ENCODE data around the gene BTBD7. TPM values are rescaled to one million over a fixed set of nuclear protein-coding genes. Genes with fewer than 3 reads are reported as not detected.

Gene BTBD7
- total RNA-seq, 4 donors from 2014 or later = 10.0 to 16.9 (median 12.1) TPM

GRCh38 chr14:93271111-93271510 is 61.7 kb downstream of the BTBD7 start:
- H3K4me1 ChIP-seq = peaks cover 12 to 15% of the 10 kb centered on the region in 2 donors
- intact Hi-C loops (cut with DNase I; ENCODE audit: low total_unique reads) (no loop called here), in situ Hi-C loops (cut with MboI; ENCODE audit: low sequenced_read_pairs in 4 of 4) (no loop called here)
- H3K36me3 ChIP-seq = no peaks in the 10 kb centered on the region
- ATAC-seq = no peak
- H3K4me3 ChIP-seq = no peak overlapping the region
- H3K27ac ChIP-seq = peak overlapping the region in 1 of 4 donors; percentile 40
- H3K9me3 ChIP-seq = no peaks in the 10 kb centered on the region
- TF ChIP-seq CTCF (IDR thresholded peaks at IDR 0.05 in 4 of 5, conservative IDR thresholded peaks at IDR 0.05 in 1 of 5) (no peak), POLR2A (IDR thresholded peaks at IDR 0.05) (no peak)
- no peak for DNase-seq
- H3K27me3 ChIP-seq = no peaks in the 10 kb centered on the region

GRCh38 chr14:93269341-93270068 is 63.3 kb downstream of the BTBD7 start:
- Histone ChIP-seq H3K27ac (peak overlapping the region; percentile 31 to 67 (median 46)), H3K4me1 (peaks cover 12 to 17% of the 10 kb centered on the region in 2 donors), H3K36me3 (no peaks in the 10 kb centered on the region), H3K27me3 (no peaks in the 10 kb centered on the region), H3K9me3 (no peaks in the 10 kb centered on the region), H3K4me3 (no peak overlapping the region)
- DNase-seq = peak in 1 of 2 donors; percentile 19
- peak; percentile 56 to 70 for ATAC-seq
- in situ Hi-C loops (cut with MboI; ENCODE audit: low sequenced_read_pairs in 4 of 4) (no loop called here), intact Hi-C loops (cut with DNase I; ENCODE audit: low total_unique reads) (no loop called here)
- no peak for TF ChIP-seq CTCF (IDR thresholded peaks at IDR 0.05 in 4 of 5, conservative IDR thresholded peaks at IDR 0.05 in 1 of 5)
- no peak for TF ChIP-seq POLR2A (IDR thresholded peaks at IDR 0.05)

- Histone ChIP-seq H3K27me3 (no peaks in the 10 kb centered on the region), H3K4me3 (no peak overlapping the region), H3K36me3 (peaks cover 0 to 4% of the 10 kb centered on the region in 2 donors), H3K27ac (no peak overlapping the region), H3K4me1 (peaks cover 12 to 17% of the 10 kb centered on the region in 2 donors), H3K9me3 (no peaks in the 10 kb centered on the region)
- in situ Hi-C loops (cut with MboI; ENCODE audit: low sequenced_read_pairs in 4 of 4) = no loop called here
- ATAC-seq = no peak
- intact Hi-C loops (cut with DNase I; ENCODE audit: low total_unique reads) = no loop called here
- TF ChIP-seq CTCF (IDR thresholded peaks at IDR 0.05 in 4 of 5, conservative IDR thresholded peaks at IDR 0.05 in 1 of 5) (no peak), POLR2A (IDR thresholded peaks at IDR 0.05) (no peak)
- no peak for DNase-seq
Observed at GRCh38 chr14:93268406-93268805, 64.4 kb downstream of the BTBD7 start.

- Histone ChIP-seq H3K4me3 (no peak overlapping the region), H3K9me3 (no peaks in the 10 kb centered on the region), H3K27ac (no peak overlapping the region), H3K4me1 (peaks cover 12 to 17% of the 10 kb centered on the region in 2 donors), H3K36me3 (peaks cover 0 to 11% of the 10 kb centered on the region in 2 donors), H3K27me3 (no peaks in the 10 kb centered on the region)
- ATAC-seq (no peak), DNase-seq (no peak)
- TF ChIP-seq CTCF (IDR thresholded peaks at IDR 0.05 in 4 of 5, conservative IDR thresholded peaks at IDR 0.05 in 1 of 5) (no peak), POLR2A (IDR thresholded peaks at IDR 0.05) (no peak)
- intact Hi-C loops (cut with DNase I; ENCODE audit: low total_unique reads) = no loop called here
- in situ Hi-C loops (cut with MboI; ENCODE audit: low sequenced_read_pairs in 4 of 4) = no loop called here
Observed at GRCh38 chr14:93267149-93267711, 65.6 kb downstream of the BTBD7 start.

Data from gastrocnemius medialis (tissue), 4 donors.